PC-9 (cell line): ENCODE data around the gene CEP192. TPM values are rescaled to one million over a fixed set of nuclear protein-coding genes. Genes with fewer than 3 reads are reported as not detected.

ENCODE experiments used
- BruUV-seq: library from RNA; stranded (reverse); fragments of 400-500 nt; replicated peaks from 2 replicates; lab custom pipeline; 2021; lab: Mats Ljungman, UMichigan
- CTCF ChIA-PET: fragments of 300-600 bp; sonication (Branson Sonifier 250); formaldehyde crosslinking; loops from one replicate; lab custom pipeline; 2022; ENCODE audit warnings: antibody characterized with exemption; lab: Charles Lee
- POLR2A ChIA-PET: fragments of 300-600 bp; sonication (Branson Sonifier 250); formaldehyde crosslinking; loops from one replicate; lab custom pipeline; 2022; ENCODE audit warnings: antibody characterized with exemption; ENCODE audit not compliant: unreplicated experiment; lab: Charles Lee
- DNase-seq, 2 experiments: peaks; one replicate each; pipeline versions ENCODE4 v3.0.0 to v3.0.0-alpha.2; 2015 to 2022; ENCODE audit warnings: mixed read lengths in 1 of 2
- H2AFZ ChIP-seq: fragments of 200-600 bp; sonication (generic); 2 replicates; pipeline ENCODE4 v1.8.1; 2017; ENCODE audit warnings: antibody characterized with exemption
- H3F3A ChIP-seq: fragments of 200-600 bp; sonication (generic); 2 replicates; pipeline ENCODE4 v1.8.1; 2017; ENCODE audit warnings: antibody characterized with exemption, mild to moderate bottlenecking, low read depth; ENCODE audit not compliant: insufficient read depth
- H3K27ac ChIP-seq: fragments of 200-600 bp; sonication (generic); 2 replicates; pipeline ENCODE4 v1.6.1; 2016; ENCODE audit warnings: mixed run types
- H3K27me3 ChIP-seq: fragments of 200-600 bp; sonication (generic); 2 replicates; pipeline ENCODE4 v1.6.1; 2016; ENCODE audit warnings: low read depth, mixed run types; ENCODE audit not compliant: insufficient read depth
- H3K36me3 ChIP-seq: fragments of 200-600 bp; sonication (generic); 2 replicates; pipeline ENCODE4 v1.6.1; 2016; ENCODE audit warnings: low read depth, mixed run types
- H3K4me1 ChIP-seq: fragments of 200-600 bp; sonication (generic); replicated peaks from 2 replicates; pipeline ENCODE4 v1.6.1; 2016; ENCODE audit warnings: mixed run types; ENCODE audit not compliant: insufficient read depth
- H3K4me2 ChIP-seq: fragments of 200-600 bp; sonication (generic); 2 replicates; pipeline ENCODE4 v1.6.1; 2017; ENCODE audit warnings: mixed run types
- H3K4me3 ChIP-seq: fragments of 200-600 bp; sonication (generic); 2 replicates; pipeline ENCODE4 v1.6.1; 2016; ENCODE audit warnings: mixed run types
- H3K79me2 ChIP-seq: fragments of 200-600 bp; sonication (generic); 2 replicates; pipeline ENCODE4 v1.6.1; 2017; ENCODE audit warnings: low read depth, mixed run types
- H3K9me2 ChIP-seq: fragments of 200-600 bp; sonication (generic); 2 replicates; pipeline ENCODE4 v1.8.1; 2017; ENCODE audit warnings: mild to moderate bottlenecking; ENCODE audit not compliant: insufficient read depth
- H3K9me3 ChIP-seq: fragments of 200-600 bp; sonication (generic); 2 replicates; pipeline ENCODE4 v1.8.1; 2016; ENCODE audit warnings: low read depth; ENCODE audit not compliant: insufficient read depth
- H4K20me1 ChIP-seq: fragments of 200-600 bp; sonication (generic); 2 replicates; pipeline ENCODE4 v1.8.1; 2017; ENCODE audit not compliant: insufficient read depth
- CTCF ChIP-seq: fragments of 200-600 bp; sonication (generic); conservative IDR thresholded peaks from 2 replicates; pipeline ENCODE4 v1.6.1; 2017; ENCODE audit warnings: mixed run types, antibody characterized with exemption, mild to moderate bottlenecking, moderate library complexity
- EZH2 ChIP-seq: fragments of 200-600 bp; sonication (generic); IDR thresholded peaks from 2 replicates; pipeline ENCODE4 v1.8.0; 2017; ENCODE audit warnings: antibody characterized with exemption, low read depth
- intact Hi-C: fragments of 100-400 bp; cut with micrococcal nuclease; formaldehyde crosslinking; loops from one replicate; pipeline ENCODE4 v1.10.0; 2022; ENCODE audit not compliant: unreplicated experiment
- total RNA-seq: library from RNA; stranded (reverse); gene quantifications from 2 replicates; pipeline ENCODE4 v1.2.3, GENCODE V29; 2021

Gene CEP192
- total RNA-seq, 1 experiment from 2014 or later, result 44.9 TPM

GRCh38 chr18:13051950-13052349, 60.8 kb downstream of the CEP192 start:
- no TSS peak for BruUV-seq
- no peak overlapping the region for H3K4me2 ChIP-seq

GRCh38 chr18:13054336-13054735, 63.2 kb downstream of the CEP192 start:
- no peak for DNase-seq
- peaks cover 15% of the 10 kb centered on the region; the same call in 1 of the 2 replicates for H3K36me3 ChIP-seq
- ChIA-PET POLR2A (no interaction called here), CTCF (no interaction called here)
- TF ChIP-seq EZH2 (no peak), CTCF (no peak)
- no peak overlapping the region for H3K4me3 ChIP-seq
- intact Hi-C loops, result no loop called here
- H3K9me2 ChIP-seq, result no peaks in the 10 kb centered on the region
- H3K79me2 ChIP-seq, result no peaks in the 10 kb centered on the region
- no TSS peak for BruUV-seq
- H2AFZ ChIP-seq, result no peak overlapping the region
- H3K9me3 ChIP-seq, result no peaks in the 10 kb centered on the region
- H3K27me3 ChIP-seq, result no peaks in the 10 kb centered on the region
- no peaks in the 10 kb centered on the region for H3F3A ChIP-seq
- no peaks in the 10 kb centered on the region for H4K20me1 ChIP-seq
- no peak overlapping the region for H3K4me2 ChIP-seq
- H3K4me1 ChIP-seq, result no peaks in the 10 kb centered on the region
- no peak overlapping the region for H3K27ac ChIP-seq

More at GRCh38 chr18:13051950-13052349, 60.8 kb downstream of the CEP192 start:
- H3K36me3 ChIP-seq, result peaks cover 21% of the 10 kb centered on the region; the same call in 1 of the 2 replicates
- TF ChIP-seq CTCF (no peak), EZH2 (no peak)
- H3K27ac ChIP-seq, result no peak overlapping the region
- no peak overlapping the region for H3K4me3 ChIP-seq
- ChIA-PET CTCF (interaction anchor here (0.6 kb wide), 2 partner anchors 40 to 46 kb away, joined by 3 to 5 read pairs; no protein-coding TSS in a partner anchor), POLR2A (no interaction called here)
- no peaks in the 10 kb centered on the region for H3K9me2 ChIP-seq
- no peaks in the 10 kb centered on the region for H3K9me3 ChIP-seq
- intact Hi-C loops, result no loop called here
- no peaks in the 10 kb centered on the region for H3K27me3 ChIP-seq
- H4K20me1 ChIP-seq, result no peaks in the 10 kb centered on the region
- H3F3A ChIP-seq, result no peaks in the 10 kb centered on the region
- no peak overlapping the region for H2AFZ ChIP-seq
- no peaks in the 10 kb centered on the region for H3K4me1 ChIP-seq
- no peak for DNase-seq
- H3K79me2 ChIP-seq, result no peaks in the 10 kb centered on the region

GRCh38 chr18:13061630-13062189, 70.5 kb downstream of the CEP192 start:
- no peak overlapping the region for H3K27ac ChIP-seq
- no TSS peak for BruUV-seq
- no peak overlapping the region for H3K4me3 ChIP-seq
- ChIA-PET POLR2A (no interaction called here), CTCF (no interaction called here)
- H2AFZ ChIP-seq, result no peak overlapping the region
- H3F3A ChIP-seq, result no peaks in the 10 kb centered on the region
- no peaks in the 10 kb centered on the region for H3K9me2 ChIP-seq
- no peaks in the 10 kb centered on the region for H3K4me1 ChIP-seq
- H3K36me3 ChIP-seq, result 0 out of 2 replicates have a peak, but pooled peaks cover 11% of the 10 kb centered on the region
- no peak overlapping the region for H3K4me2 ChIP-seq
- TF ChIP-seq CTCF (no peak), EZH2 (no peak)
- H3K79me2 ChIP-seq, result no peaks in the 10 kb centered on the region
- DNase-seq, result no peak
- intact Hi-C loops, result no loop called here
- H4K20me1 ChIP-seq, result 0 out of 2 replicates have a peak, but pooled peaks cover 3% of the 10 kb centered on the region
- no peaks in the 10 kb centered on the region for H3K27me3 ChIP-seq
- no peaks in the 10 kb centered on the region for H3K9me3 ChIP-seq
